ENCODE data around the gene TSPAN9. TPM values are rescaled to one million over a fixed set of nuclear protein-coding genes. Genes with fewer than 3 reads are reported as not detected.

TSPAN9 gene
- total and polyA plus RNA-seq, 4 donors, result 7.1 to 50.6 (median 35.5) TPM

DNA sequence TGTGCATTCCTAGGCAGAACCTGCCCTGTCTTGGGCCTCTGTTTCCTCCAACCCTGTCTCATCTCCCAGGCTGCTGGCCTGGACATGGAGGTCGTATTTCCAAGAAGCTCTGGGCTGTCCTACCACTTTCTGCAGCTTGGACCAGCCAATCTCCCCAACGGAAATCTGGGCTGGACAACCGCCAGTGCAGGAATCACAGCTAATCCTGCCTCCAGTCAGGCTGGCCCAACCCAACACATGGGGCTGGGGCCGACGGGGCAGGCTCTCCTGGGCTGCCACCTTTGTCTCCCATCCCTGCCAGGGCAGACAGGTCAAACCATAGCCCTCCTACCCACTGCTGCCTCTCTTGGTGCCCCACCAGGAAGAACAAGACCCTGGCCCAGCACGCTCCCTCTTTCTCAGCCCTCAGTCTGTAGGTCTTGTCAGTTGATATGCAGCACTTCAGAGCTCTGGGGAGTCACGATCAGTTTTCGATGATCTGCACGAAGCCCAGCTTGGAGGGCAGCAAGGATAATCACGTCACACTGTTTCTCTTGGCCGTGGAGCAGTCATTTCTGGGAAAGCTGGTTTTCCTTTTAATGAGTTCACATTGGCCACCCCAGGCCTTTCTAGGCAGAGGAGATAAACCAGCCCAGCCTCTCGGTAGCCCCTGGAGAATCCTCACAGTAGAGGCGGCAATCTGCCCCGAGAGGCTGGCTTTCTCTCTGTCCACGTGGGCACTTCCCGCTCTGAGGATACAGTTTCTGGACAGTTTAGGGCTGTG lies 218.6 kb downstream of the TSPAN9 start:
- 11 to 13% methylated on average over 16 of the region's 16 CpGs for WGBS, 2 donors
- no peaks in the 10 kb centered on the region for H3K27me3 ChIP-seq (ENCODE audit: control insufficient read depth in 1 of 2, insufficient read depth in 2 of 2, low read length in 1 of 2)
- DNase-seq (peak; percentile 88), ATAC-seq (ENCODE audit: low FRiP score) (peak; percentile 51)
- intact Hi-C loops (cut with DNase I), result no loop called here
- no peaks in the 10 kb centered on the region for H3K4me1 ChIP-seq (ENCODE audit: control insufficient read depth in 1 of 2, insufficient read depth in 2 of 2, low read length in 2 of 2)
- H3K4me3 ChIP-seq (ENCODE audit: low read length in 2 of 2), result no peak overlapping the region
- H3K9me3 ChIP-seq (ENCODE audit: control insufficient read depth, low read length), result no peaks in the 10 kb centered on the region
- no peak overlapping the region for H3K27ac ChIP-seq (ENCODE audit: low read depth in 1 of 2, low read length in 2 of 2)
- H3K36me3 ChIP-seq (ENCODE audit: control insufficient read depth in 1 of 2, insufficient read depth in 2 of 2, low read length in 1 of 2), result no peaks in the 10 kb centered on the region

DNA sequence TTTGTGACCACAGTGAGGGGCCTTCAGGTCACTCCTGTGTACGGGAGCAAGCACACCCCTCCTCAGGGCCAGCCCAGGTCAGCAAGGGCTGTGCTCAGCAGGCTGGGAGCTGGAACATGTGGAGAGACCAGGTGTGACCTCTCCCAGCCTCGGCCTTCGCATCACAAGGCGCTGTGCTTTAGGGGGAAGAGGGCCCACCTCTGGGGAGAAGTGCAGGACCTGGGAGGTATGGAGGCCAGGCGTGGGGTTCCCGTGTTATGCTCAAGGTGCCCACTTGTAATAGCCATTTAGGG lies 219.2 kb downstream of the TSPAN9 start:
- H3K4me3 ChIP-seq (ENCODE audit: low read length in 2 of 2), result no peak overlapping the region
- 81 to 86% methylated on average over 6 of the region's 6 CpGs for WGBS, 2 donors
- DNase-seq, result no peak
- intact Hi-C loops (cut with DNase I), result no loop called here
- no peaks in the 10 kb centered on the region for H3K27me3 ChIP-seq (ENCODE audit: control insufficient read depth in 1 of 2, insufficient read depth in 2 of 2, low read length in 1 of 2)
- H3K9me3 ChIP-seq (ENCODE audit: control insufficient read depth, low read length), result no peaks in the 10 kb centered on the region
- no peak for ATAC-seq (ENCODE audit: low FRiP score)
- H3K4me1 ChIP-seq (ENCODE audit: control insufficient read depth in 1 of 2, insufficient read depth in 2 of 2, low read length in 2 of 2), result no peaks in the 10 kb centered on the region
- H3K27ac ChIP-seq (ENCODE audit: low read depth in 1 of 2, low read length in 2 of 2), result no peak overlapping the region
- H3K36me3 ChIP-seq (ENCODE audit: control insufficient read depth in 1 of 2, insufficient read depth in 2 of 2, low read length in 1 of 2), result no peaks in the 10 kb centered on the region

DNA sequence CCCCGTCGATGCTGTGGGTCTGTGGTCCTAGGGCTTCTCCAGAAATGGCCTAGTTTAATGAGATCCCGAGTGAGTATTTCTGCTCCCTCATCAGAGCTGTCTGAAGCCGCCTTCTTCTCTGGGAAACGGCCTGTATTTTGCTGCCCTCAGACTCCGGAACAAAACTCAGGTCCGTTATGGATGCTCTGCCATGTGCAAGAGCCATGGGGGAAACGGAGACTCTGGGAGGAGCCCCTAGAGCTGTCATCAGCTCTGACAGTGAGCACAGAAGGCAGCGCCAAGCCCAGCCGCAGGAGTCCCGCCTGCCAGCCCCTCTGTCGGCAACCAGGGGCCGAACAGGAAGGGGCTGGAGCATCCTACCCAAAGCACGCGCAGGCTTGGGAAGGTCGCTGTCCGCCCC lies 221.4 kb downstream of the TSPAN9 start:
- Histone ChIP-seq H3K4me3 (ENCODE audit: low read length in 2 of 2) (no peak overlapping the region), H3K27ac (ENCODE audit: low read depth in 1 of 2, low read length in 2 of 2) (no peak overlapping the region), H3K36me3 (ENCODE audit: control insufficient read depth in 1 of 2, insufficient read depth in 2 of 2, low read length in 1 of 2) (no peaks in the 10 kb centered on the region), H3K27me3 (ENCODE audit: control insufficient read depth in 1 of 2, insufficient read depth in 2 of 2, low read length in 1 of 2) (no peaks in the 10 kb centered on the region), H3K4me1 (ENCODE audit: control insufficient read depth in 1 of 2, insufficient read depth in 2 of 2, low read length in 2 of 2) (no peaks in the 10 kb centered on the region), H3K9me3 (ENCODE audit: control insufficient read depth, low read length) (no peaks in the 10 kb centered on the region)
- ATAC-seq (ENCODE audit: low FRiP score) (no peak), DNase-seq (no peak)
- WGBS, 2 donors, result 75 to 76% methylated on average over 17 of the region's 17 CpGs
- intact Hi-C loops (cut with DNase I), result no loop called here

DNA sequence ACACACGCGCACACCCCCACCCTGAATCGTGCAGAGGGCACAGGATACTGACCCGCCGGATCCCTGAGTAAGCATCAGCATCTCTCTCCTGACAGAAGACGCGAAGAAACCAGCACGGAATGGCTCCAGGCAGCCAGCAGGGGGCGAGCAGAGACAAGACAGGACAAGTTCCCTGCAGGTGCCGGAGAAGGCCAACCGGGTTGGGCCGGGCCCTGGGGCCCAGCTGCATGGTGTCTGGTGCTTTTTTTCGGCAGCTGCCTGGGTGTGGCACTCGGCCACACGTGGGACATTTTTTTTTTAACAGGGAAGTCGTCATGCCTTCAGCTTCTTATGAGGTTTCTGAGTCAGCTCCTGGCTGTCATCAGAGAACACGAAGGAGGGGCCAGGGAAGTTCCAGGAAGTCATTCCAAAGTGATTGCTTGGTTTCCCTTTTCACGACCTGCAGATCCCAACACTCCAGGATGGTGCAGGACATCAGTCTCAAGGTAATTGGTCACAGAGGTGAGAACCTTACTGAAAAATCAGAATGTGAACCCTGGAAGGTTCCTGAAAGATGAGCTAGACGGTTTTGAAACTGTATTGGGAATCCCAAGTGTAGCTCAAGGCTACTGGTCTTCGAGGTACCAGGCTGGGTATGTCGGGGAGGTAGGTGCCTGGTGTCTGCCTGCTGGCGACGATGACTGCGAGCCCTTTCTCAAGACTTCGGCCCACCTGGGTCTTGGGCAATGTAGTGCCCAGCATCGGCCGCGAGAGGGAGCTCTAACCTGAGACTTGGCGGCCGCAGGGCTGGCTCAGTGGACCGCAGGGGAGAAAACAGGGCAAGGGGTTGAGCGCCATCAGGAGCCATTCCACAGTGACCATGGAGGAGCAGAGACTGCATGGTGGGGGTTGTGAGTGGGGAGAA lies 223.0 kb downstream of the TSPAN9 start:
- DNase-seq, result peak; percentile 91 to 94
- 2 to 6% methylated on average over 32 of the region's 32 CpGs for WGBS, 2 donors
- no peak overlapping the region for H3K4me3 ChIP-seq (ENCODE audit: low read length in 2 of 2)
- ATAC-seq (ENCODE audit: low FRiP score), result peak; percentile 73
- H3K36me3 ChIP-seq (ENCODE audit: control insufficient read depth in 1 of 2, insufficient read depth in 2 of 2, low read length in 1 of 2), result no peaks in the 10 kb centered on the region
- no peak overlapping the region for H3K27ac ChIP-seq (ENCODE audit: low read depth in 1 of 2, low read length in 2 of 2)
- H3K27me3 ChIP-seq (ENCODE audit: control insufficient read depth in 1 of 2, insufficient read depth in 2 of 2, low read length in 1 of 2), result no peaks in the 10 kb centered on the region
- H3K9me3 ChIP-seq (ENCODE audit: control insufficient read depth, low read length), result no peaks in the 10 kb centered on the region
- intact Hi-C loops (cut with DNase I), result loop anchor here (5.0 kb wide), 1 partner anchor 502 kb away; no protein-coding TSS in a partner anchor
- no peaks in the 10 kb centered on the region for H3K4me1 ChIP-seq (ENCODE audit: control insufficient read depth in 1 of 2, insufficient read depth in 2 of 2, low read length in 2 of 2)

DNA sequence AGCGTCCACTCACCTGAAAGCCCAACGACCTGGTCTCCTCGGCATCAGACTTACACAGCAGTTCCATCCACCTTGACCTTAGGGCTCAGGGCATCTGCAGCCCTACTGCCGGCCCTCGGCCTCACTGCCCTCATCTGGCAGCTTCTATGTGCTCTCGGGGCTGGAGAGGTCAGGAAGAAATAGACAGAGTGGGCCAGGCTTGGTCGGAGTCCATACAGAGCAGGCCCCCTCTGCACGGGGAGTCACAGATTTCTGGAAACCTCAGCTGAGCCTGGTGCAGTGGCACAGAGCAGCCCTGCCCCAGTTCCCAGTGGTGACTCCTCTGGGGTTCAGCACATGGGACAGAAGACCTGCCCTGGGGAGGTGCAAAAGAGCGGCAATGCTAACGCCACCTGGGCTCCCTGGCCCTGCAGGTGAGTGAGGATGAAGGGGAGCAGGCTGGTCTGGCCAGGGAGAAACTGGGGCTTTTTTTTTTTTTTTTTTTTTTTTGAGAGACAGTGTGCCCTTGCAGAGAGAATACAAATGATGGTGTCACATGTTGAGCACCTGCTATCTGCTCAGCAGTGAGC lies 223.7 kb downstream of the TSPAN9 start:
- intact Hi-C loops (cut with DNase I), result loop anchor here (5.0 kb wide), 1 partner anchor 501 kb away; no protein-coding TSS in a partner anchor
- H3K4me3 ChIP-seq (ENCODE audit: low read length in 2 of 2), result no peak overlapping the region
- no peaks in the 10 kb centered on the region for H3K27me3 ChIP-seq (ENCODE audit: control insufficient read depth in 1 of 2, insufficient read depth in 2 of 2, low read length in 1 of 2)
- H3K4me1 ChIP-seq (ENCODE audit: control insufficient read depth in 1 of 2, insufficient read depth in 2 of 2, low read length in 2 of 2), result no peaks in the 10 kb centered on the region
- 43 to 47% methylated on average over 10 of the region's 10 CpGs for WGBS, 2 donors
- H3K36me3 ChIP-seq (ENCODE audit: control insufficient read depth in 1 of 2, insufficient read depth in 2 of 2, low read length in 1 of 2), result no peaks in the 10 kb centered on the region
- no peak for ATAC-seq (ENCODE audit: low FRiP score)
- DNase-seq, result no peak
- no peaks in the 10 kb centered on the region for H3K9me3 ChIP-seq (ENCODE audit: control insufficient read depth, low read length)
- H3K27ac ChIP-seq (ENCODE audit: low read depth in 1 of 2, low read length in 2 of 2), result no peak overlapping the region

DNA sequence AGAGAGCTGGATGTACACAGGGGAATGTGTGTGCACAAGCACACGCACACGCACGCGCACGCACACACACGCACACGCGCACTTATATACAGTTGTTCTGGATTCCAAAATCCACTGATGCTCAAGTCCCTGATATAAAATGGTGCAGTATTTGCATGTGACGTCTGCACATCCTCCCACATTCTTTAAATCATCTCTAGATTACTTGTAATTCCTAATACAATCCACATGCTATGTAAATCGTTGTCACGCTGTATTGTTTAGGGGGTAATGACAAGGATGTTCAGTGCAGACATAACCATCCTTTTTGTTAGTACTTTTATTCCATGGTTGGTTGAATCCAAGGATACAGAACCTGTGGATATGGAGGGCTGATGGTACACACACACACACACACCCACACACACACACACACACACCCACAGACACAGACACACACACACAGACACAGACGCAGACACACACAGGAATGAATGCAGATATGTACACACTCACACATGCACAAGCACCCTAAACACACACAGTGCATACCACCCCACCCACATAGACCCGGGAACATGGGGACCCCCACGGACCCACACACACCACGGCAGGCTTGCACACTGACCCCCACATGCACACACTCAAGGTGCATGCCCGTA lies 225.3 kb downstream of the TSPAN9 start:
- Histone ChIP-seq H3K9me3 (ENCODE audit: control insufficient read depth, low read length) (no peaks in the 10 kb centered on the region), H3K4me1 (ENCODE audit: control insufficient read depth in 1 of 2, insufficient read depth in 2 of 2, low read length in 2 of 2) (no peaks in the 10 kb centered on the region), H3K27me3 (ENCODE audit: control insufficient read depth in 1 of 2, insufficient read depth in 2 of 2, low read length in 1 of 2) (no peaks in the 10 kb centered on the region), H3K4me3 (ENCODE audit: low read length in 2 of 2) (no peak overlapping the region), H3K27ac (ENCODE audit: low read depth in 1 of 2, low read length in 2 of 2) (no peak overlapping the region), H3K36me3 (ENCODE audit: control insufficient read depth in 1 of 2, insufficient read depth in 2 of 2, low read length in 1 of 2) (no peaks in the 10 kb centered on the region)
- intact Hi-C loops (cut with DNase I), result loop anchor here (5.0 kb wide), 1 partner anchor 500 kb away; no protein-coding TSS in a partner anchor
- no peak for DNase-seq
- no peak for ATAC-seq (ENCODE audit: low FRiP score)
- 89% methylated on average over 16 of the region's 16 CpGs for WGBS, 2 donors

DNA sequence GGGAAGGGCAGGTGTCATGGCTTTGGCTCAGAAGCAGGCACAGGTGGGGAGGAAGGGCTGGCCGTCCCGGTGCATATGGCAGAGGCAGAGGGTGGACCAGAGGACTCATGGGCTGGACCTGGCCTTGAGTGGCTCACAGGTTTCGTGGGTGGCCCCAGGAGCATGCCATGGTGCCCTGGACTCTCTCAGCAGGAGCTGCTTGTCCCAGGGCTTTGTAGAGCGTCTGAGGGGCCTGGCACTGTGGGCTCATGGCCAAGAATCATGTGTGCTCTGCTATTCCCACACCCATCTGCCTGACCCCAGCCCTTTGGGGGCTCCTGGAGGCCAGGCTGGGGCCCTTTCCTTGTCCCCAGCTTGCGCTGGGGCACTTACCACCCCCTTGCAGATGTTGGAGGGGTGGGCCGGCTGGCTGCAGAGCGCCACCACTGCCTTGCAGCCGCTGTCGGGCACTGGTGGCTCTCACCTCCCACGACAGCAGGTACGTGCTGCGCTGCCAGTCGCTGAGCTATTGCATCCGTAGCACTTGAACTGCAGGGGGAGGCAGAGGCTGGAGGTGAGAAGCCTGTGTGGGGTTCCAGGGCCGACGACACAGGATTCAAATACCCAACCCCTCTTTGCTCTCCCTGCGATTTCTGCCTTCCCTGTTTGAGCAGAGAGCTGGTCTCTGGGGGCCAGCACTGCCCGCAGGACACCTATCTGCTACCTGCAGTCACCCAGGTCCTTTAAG lies 226.4 kb downstream of the TSPAN9 start:
- H3K4me1 ChIP-seq (ENCODE audit: control insufficient read depth in 1 of 2, insufficient read depth in 2 of 2, low read length in 2 of 2), result no peaks in the 10 kb centered on the region
- 49 to 58% methylated on average over 18 of the region's 18 CpGs for WGBS, 2 donors
- no peaks in the 10 kb centered on the region for H3K36me3 ChIP-seq (ENCODE audit: control insufficient read depth in 1 of 2, insufficient read depth in 2 of 2, low read length in 1 of 2)
- ATAC-seq (ENCODE audit: low FRiP score), result no peak
- H3K4me3 ChIP-seq (ENCODE audit: low read length in 2 of 2), result no peak overlapping the region
- DNase-seq, result no peak
- no peaks in the 10 kb centered on the region for H3K9me3 ChIP-seq (ENCODE audit: control insufficient read depth, low read length)
- H3K27ac ChIP-seq (ENCODE audit: low read depth in 1 of 2, low read length in 2 of 2), result no peak overlapping the region
- intact Hi-C loops (cut with DNase I), result loop anchor here (5.0 kb wide), 1 partner anchor 499 kb away; no protein-coding TSS in a partner anchor
- no peaks in the 10 kb centered on the region for H3K27me3 ChIP-seq (ENCODE audit: control insufficient read depth in 1 of 2, insufficient read depth in 2 of 2, low read length in 1 of 2)

Measured in aorta (tissue), 5 donors.